HG02852 (cell line): ENCODE data around the gene GET4.
"Not testable (repeated sequence)": the region's sequence is repeated elsewhere in the genome, so short reads cannot be mapped to it uniquely, and the experiment has no call there.

Experiments
- ATAC-seq: cut with Tn5 transposase; IDR thresholded peaks from one replicate; pipeline ENCODE4 v1.9.1; 2021; ENCODE audit warnings: mild to moderate bottlenecking, moderate library complexity; ENCODE audit not compliant: unreplicated experiment

Gene GET4

GRCh38 chr7:845091-845490 lies 31.3 kb upstream of the GET4 start:
- no peak for ATAC-seq

GRCh38 chr7:845731-846130 lies 30.6 kb upstream of the GET4 start:
- no peak for ATAC-seq

DNA sequence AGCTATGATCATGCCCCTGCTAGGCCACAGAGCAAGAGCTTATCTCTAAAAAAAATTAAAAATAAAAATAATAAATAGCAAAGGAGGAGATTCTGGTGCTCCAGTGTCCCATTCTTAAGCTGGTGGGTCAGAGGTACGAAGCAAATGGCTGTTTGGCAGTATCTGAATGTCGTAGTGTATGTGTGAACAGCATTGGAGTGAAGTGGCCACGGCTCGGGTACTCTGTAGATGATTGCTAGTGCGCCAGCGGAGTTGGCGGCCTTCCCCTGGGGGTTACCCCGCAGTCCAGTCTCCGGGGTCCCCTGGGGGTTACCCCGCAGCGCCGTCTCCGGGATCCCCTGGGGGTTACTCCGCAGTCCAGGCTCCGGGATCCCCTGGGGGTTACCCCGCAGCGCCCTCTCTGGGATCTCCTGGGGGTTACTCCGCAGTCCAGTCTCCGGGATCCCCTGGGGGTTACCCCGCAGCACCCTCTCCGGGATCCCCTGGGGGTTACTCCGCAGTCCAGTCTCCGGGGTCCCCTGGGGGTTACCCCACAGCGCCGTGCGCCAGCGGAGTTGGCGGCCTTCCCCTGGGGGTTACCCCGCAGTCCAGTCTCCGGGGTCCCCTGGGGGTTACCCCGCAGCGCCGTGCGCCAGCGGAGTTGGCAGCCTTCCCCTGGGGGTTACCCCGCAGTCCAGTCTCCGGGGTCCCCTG lies 29.2 kb upstream of the GET4 start:
- not testable (repeated sequence) for ATAC-seq

DNA sequence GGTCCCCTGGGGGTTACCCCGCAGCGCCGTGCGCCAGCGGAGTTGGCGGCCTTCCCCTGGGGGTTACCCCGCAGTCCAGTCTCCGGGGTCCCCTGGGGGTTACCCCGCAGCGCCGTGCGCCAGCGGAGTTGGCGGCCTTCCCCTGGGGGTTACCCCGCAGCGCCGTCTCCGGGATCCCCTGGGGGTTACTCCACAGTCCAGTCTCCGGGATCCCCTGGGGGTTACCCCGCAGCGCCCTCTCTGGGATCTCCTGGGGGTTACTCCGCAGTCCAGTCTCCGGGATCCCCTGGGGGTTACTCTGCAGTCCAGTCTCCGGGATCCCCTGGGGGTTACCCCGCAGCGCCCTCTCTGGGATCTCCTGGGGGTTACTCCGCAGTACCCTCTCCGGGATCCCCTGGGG lies 28.6 kb upstream of the GET4 start:
- ATAC-seq = not testable (repeated sequence)

DNA sequence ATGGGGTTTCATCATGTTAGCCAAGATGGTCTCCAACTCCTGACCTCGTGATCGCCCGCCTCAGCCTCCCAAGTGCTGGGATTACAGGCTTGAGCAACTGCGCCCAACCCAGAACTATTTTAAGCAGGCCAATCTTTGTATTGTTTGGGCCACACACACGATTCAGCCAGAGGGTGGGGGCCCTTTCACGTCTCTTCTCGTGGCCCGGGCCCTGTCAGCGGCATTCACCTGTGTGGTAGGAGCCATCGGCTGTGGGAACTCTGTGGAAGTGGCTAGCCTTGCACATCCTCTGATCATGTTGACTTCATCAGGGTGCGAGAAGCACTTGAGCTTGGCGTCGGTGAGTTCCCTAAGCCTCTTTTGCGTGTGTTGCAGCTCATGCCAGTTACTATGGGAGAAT lies 27.2 kb upstream of the GET4 start:
- no peak for ATAC-seq

GRCh38 chr7:849781-850180 lies 26.6 kb upstream of the GET4 start:
- no peak for ATAC-seq

GRCh38 chr7:851204-851603 lies 25.1 kb upstream of the GET4 start:
- no peak for ATAC-seq

DNA sequence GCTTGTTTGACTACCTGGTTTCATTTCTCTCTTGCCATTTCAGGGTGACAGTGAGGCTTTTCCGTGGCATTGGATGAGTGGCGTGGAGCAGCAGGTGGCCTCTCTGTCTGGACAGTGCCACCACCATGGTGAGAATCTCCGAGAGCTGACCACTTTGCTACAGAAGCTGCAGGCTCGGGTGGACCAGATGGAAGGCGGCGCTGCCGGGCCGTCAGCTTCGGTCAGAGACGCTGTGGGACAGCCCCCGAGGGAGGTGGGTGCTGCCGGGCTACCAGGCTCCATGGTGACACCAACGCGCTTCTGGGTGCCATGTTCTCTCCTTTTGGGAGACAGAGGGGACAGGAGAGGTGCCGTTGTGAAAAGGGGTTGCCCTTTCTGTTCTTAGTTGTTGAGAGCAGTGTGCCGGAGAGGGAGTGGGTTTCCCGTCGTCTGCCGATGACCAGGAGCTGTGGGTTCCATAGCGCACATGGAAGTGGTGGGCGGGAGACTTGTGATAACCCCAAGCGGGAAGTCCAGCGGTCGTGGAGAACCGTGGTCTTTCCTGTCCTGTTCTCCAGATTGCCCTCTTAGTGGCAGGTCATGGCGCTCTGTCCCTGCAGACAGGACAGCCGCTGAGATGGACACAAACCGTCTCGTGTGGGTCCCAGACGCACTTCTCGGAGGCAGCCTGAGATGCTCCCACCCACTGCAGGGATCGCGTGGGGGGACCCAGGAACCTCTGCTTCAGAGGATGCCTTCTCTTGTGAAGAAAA lies 22.8 kb upstream of the GET4 start:
- ATAC-seq = no peak

DNA sequence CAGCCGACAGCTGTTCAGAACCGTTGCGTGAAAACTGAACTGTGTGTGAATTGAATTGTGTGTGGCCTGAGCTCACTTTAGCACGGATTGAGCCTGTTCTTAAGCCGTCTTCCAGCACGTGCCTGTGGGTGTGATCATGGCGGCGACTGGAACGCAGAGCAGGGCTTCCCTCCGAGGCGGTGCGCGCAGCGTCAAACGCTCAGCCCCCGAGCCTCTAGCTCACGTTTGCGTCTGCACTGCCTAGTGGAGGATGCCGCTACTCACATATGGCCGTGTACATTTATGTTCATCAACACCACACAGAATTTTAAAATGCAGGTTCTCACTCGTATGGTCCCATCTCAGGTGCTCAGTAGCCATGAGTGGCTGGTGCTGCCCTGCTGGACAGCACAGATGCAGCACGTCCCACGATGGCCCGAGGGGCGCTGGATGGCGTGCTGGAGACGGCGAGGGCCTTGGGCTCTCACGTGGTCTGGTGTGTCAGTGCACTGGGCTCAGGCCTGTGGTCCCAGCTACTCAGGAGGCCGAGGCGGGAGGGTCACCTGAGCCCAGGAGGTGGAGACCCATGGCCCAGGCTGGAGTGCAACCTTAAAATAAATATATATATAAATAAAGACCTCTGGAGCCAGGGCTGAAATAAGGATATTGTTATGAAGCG lies 22.1 kb upstream of the GET4 start:
- ATAC-seq = no peak

- no peak for ATAC-seq
These were observed 20.5 kb upstream of the GET4 start for GRCh38 chr7:855686-856369.

DNA sequence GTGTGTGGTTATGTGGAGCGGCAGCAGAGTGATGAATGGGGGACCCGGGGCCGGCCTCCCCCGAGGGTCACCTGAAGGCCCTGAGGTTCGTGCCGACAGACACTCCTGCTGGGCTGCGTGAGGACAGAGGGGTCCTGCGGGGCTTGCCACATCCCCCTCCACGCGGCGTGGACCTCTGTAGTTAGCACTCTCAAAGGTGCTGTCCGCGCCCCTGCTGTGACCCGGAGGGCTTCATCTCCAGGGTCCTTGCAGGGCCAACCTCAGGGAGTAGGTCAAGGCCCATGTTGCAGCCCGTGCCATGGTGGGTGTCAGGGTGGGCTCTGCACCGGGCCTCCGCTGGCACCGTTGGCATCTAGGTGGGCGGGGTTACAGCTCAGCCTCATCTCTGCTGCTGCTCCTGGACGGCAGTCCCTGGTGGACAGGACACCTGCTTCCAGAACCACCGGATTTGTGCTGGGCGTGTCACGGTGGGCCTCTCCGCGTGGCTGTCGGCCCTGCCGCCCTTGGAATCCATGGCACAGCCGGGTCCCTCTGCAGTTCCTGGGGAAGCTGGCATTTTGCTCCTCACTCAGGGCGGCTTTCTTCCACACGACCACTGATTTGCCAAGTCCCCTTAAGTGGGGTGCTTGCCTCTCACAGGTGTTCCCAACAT lies 19.8 kb upstream of the GET4 start:
- no peak for ATAC-seq

DNA sequence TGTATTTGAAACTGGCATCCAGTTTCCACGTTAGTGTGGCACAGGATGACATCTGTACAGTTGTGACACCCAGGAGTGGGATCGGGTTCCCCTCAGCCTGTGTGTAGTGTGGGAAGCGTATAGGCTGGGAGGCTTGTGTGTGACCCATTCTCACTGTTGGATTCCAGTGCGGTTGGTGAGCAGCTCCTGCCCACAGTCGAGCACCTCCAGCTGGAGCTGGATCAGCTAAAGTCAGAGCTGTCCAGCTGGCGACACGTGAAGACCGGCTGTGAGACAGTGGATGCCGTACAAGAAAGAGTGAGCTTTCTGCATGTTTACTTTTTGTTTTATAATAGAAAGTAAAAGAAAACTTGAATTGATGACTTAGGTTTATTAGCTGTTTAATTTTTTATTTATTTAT lies 18.7 kb upstream of the GET4 start:
- no peak for ATAC-seq

GRCh38 chr7:859359-860030 lies 16.9 kb upstream of the GET4 start:
- no peak for ATAC-seq

GRCh38 chr7:860149-860548 lies 16.2 kb upstream of the GET4 start:
- ATAC-seq = no peak

- no peak for ATAC-seq
These were observed 15.1 kb upstream of the GET4 start for GRCh38 chr7:861222-861621.

GRCh38 chr7:862157-862556 lies 14.2 kb upstream of the GET4 start:
- no peak for ATAC-seq

DNA sequence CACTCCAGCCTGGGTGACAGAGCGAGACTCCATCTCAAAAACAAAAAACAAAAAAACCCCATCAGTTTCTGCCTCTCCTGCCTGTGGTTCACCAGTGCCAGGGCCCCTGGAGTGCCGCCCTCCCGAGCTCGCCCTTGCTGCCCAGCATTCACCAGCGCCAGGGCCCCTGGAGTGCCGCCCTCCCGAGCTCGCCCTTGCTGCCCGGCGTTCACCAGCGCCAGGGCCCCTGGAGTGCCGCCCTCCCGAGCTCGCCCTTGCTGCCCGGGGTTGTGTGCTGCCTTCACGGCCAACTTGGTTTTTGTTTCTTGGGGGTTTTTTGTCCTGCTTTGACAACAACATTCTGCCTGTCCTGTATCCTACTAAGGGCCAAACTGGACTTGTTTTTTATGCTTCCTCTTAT lies 13.2 kb upstream of the GET4 start:
- no peak for ATAC-seq

GRCh38 chr7:865921-866320 lies 10.4 kb upstream of the GET4 start:
- ATAC-seq = no peak

- no peak for ATAC-seq
These were observed 9.4 kb upstream of the GET4 start for GRCh38 chr7:867001-867405.

DNA sequence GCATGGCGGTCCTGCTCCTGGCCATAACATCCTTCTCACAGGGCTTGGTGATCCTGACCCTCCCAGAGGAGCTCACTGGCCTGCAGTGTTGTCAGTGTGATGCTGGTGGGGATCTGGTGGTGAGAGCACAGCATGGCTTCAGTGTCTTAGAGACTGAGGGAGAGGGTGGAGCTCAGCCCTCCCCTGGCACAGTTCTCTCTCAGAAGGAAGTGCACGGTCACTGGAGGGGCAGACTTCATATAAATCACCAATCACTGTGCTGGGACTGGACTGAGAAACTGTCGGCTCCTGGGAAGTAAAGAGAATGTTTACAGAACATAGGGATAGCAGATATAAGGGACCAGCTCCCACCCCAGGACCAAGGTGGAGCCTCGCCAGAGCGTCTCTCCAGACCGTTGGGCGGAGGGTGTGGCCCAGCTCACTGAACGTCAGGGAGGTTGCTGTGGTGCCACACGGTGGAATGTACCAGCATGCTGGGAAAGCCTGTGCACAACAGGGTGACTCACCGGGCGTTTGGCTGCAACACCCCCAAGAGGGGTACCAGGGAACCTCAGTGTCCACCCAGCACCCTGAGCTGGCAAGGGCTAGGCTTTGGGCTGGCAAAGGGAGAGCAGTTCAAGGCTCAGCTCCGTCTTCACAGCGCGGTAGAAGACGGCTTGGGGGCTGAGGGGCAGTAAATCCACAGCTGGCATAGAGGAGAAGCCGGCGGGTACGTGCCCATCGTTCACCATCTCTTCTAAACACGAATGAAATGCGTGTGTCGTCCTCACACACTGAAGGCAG lies 8.8 kb upstream of the GET4 start:
- no peak for ATAC-seq
